SU-DHL-6 (cell line): ENCODE results near the gene COL23A1.

Experiments used
- H2AFZ ChIP-seq: fragments of 200-600 bp; sonication (generic); 2 replicates; pipeline ENCODE4 v1.6.1; 2014; ENCODE audit warnings: low read depth, mild to moderate bottlenecking, moderate library complexity, mixed read lengths, antibody characterized with exemption, low read length; ENCODE audit not compliant: severe bottlenecking
- H3F3A ChIP-seq: fragments of 200-600 bp; shearing (Covaris generic); 2 replicates; pipeline ENCODE4 v1.6.0; 2016; ENCODE audit warnings: antibody characterized with exemption, mild to moderate bottlenecking; ENCODE audit not compliant: insufficient read depth
- H3K27ac ChIP-seq: fragments of 200-600 bp; sonication (generic); 2 replicates; pipeline ENCODE4 v1.5.1; 2016; ENCODE audit warnings: low read depth, mild to moderate bottlenecking, low read length, moderate library complexity, mixed read lengths
- H3K27me3 ChIP-seq: fragments of 200-600 bp; sonication (generic), shearing (Covaris generic); 2 replicates; pipeline ENCODE4 v1.6.0; 2014; ENCODE audit warnings: mild to moderate bottlenecking, low read length
- H3K36me3 ChIP-seq: fragments of 200-600 bp; sonication (generic); 2 replicates; pipeline ENCODE4 v1.6.1; 2014; ENCODE audit warnings: mild to moderate bottlenecking, low read length, mixed read lengths
- H3K4me2 ChIP-seq: fragments of 300-600, 200-600 bp; shearing (Covaris generic), sonication (generic); 2 replicates; pipeline ENCODE4 v1.6.0; 2014; ENCODE audit warnings: low read length, low read depth, mild to moderate bottlenecking; ENCODE audit not compliant: poor library complexity, severe bottlenecking
- H3K4me3 ChIP-seq: fragments of 200-600 bp; sonication (generic); 2 replicates; pipeline ENCODE4 v1.5.1; 2014; ENCODE audit warnings: antibody characterized with exemption, low read length, mild to moderate bottlenecking, mixed read lengths; ENCODE audit not compliant: insufficient read depth, poor library complexity, severe bottlenecking
- H3K79me2 ChIP-seq: fragments of 200-600 bp; sonication (generic); 2 replicates; pipeline ENCODE4 v1.6.1; 2014; ENCODE audit warnings: mild to moderate bottlenecking, low read length, moderate library complexity; ENCODE audit not compliant: insufficient read depth
- H3K9ac ChIP-seq: fragments of 200-600 bp; sonication (generic); 2 replicates; pipeline ENCODE4 v1.7.0; 2014; ENCODE audit warnings: mild to moderate bottlenecking, low read length
- H3K9me2 ChIP-seq: fragments of 200-600 bp; sonication (generic); replicated peaks from 2 replicates; pipeline ENCODE4 v1.6.1; 2014; ENCODE audit warnings: low read length; ENCODE audit not compliant: insufficient read depth
- H3K9me3 ChIP-seq: fragments of 200-600 bp; sonication (generic); 2 replicates; pipeline ENCODE4 v1.6.1; 2014; ENCODE audit warnings: low read length, mixed read lengths; ENCODE audit not compliant: insufficient read depth
- H4K20me1 ChIP-seq: fragments of 200-600 bp; sonication (generic); 2 replicates; pipeline ENCODE4 v1.6.1; 2014; ENCODE audit warnings: low read depth, mild to moderate bottlenecking, antibody characterized with exemption, low read length, moderate library complexity, mixed read lengths
- EZH2phosphoT487 ChIP-seq: fragments of 200-600 bp; sonication (generic), shearing (Covaris generic); conservative IDR thresholded peaks from 2 replicates; pipeline ENCODE4 v1.6.1; 2018; ENCODE audit warnings: mild to moderate bottlenecking, antibody characterized with exemption, low read length, moderate library complexity, mixed read lengths
- TF ChIP-seq, protein P1 (sequence below): fragments of 200-600 bp; sonication (generic); IDR thresholded peaks from one replicate; pipeline ENCODE4 v1.5.1; 2017; ENCODE audit warnings: antibody characterized with exemption, mild to moderate bottlenecking, low read length, moderate library complexity; ENCODE audit not compliant: insufficient read depth, poor library complexity, severe bottlenecking

The COL23A1 gene

DNA sequence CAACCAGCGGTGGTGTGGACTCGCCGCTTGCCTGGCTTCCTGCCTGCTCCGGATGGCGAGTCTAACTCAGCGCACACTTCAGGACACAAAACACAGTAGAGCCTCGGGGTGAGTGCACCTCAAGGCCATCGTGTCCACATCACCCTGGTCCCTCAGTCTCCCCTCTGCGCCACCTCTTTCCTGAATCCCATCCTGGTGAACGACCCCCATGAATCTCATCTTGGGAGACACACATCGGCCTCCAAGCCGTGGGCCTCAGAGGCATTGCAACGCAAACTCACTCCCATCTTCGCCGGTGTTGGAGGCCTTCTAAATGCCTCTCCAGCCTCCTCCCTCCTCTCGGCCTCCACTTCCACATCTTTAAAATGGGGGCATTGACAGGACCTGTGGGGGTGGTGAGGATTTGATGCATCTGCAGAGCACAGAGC lies 124.3 kb downstream of the COL23A1 start:
- no peaks in the 10 kb centered on the region for H3F3A ChIP-seq
- no peaks in the 10 kb centered on the region for H3K9me3 ChIP-seq
- H3K9me2 ChIP-seq, result no peaks in the 10 kb centered on the region
- H3K36me3 ChIP-seq, result no peaks in the 10 kb centered on the region
- no peaks in the 10 kb centered on the region for H3K79me2 ChIP-seq
- no peak overlapping the region for H2AFZ ChIP-seq
- no peak for TF ChIP-seq EZH2phosphoT487
- TF ChIP-seq, protein P1, sequence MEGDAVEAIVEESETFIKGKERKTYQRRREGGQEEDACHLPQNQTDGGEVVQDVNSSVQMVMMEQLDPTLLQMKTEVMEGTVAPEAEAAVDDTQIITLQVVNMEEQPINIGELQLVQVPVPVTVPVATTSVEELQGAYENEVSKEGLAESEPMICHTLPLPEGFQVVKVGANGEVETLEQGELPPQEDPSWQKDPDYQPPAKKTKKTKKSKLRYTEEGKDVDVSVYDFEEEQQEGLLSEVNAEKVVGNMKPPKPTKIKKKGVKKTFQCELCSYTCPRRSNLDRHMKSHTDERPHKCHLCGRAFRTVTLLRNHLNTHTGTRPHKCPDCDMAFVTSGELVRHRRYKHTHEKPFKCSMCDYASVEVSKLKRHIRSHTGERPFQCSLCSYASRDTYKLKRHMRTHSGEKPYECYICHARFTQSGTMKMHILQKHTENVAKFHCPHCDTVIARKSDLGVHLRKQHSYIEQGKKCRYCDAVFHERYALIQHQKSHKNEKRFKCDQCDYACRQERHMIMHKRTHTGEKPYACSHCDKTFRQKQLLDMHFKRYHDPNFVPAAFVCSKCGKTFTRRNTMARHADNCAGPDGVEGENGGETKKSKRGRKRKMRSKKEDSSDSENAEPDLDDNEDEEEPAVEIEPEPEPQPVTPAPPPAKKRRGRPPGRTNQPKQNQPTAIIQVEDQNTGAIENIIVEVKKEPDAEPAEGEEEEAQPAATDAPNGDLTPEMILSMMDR, result no peak
- H3K9ac ChIP-seq, result no peak overlapping the region
- H3K4me3 ChIP-seq, result no peak overlapping the region
- H4K20me1 ChIP-seq, result no peaks in the 10 kb centered on the region
- H3K27ac ChIP-seq, result no peak overlapping the region
- H3K27me3 ChIP-seq, result no peaks in the 10 kb centered on the region
- no peak overlapping the region for H3K4me2 ChIP-seq

DNA sequence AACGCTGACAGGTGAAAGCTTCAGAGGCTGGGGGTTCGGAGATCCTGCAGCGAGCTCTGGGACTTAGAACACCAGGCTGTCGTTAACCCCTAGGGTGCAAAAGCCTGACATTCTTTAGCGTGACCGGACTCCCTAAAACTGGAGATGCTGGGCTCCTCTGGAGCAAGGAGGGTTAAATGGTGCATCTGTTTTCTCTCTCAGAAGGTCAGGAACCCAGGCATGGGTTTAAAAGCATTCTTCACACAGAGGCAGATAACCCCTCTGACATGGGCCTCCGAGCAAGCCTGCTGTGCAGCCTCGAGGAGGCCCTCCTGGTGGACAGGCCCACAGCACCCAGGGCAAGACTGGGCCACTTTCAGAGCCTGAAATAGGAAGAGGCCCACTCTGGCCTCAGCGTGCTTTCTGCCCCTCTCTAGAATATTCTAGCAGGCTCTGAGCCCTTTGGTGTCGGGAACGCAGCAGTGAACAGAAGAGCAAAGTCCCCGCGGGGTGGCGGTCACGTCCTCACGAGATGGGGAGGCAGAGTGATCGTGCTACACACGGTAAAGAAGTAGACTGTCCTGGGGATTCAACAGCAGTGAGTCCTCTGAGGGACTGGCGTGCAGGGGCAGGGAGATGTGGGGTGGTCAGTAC lies 124.8 kb downstream of the COL23A1 start:
- TF ChIP-seq, protein P1, result no peak
- no peak for TF ChIP-seq EZH2phosphoT487
- Histone ChIP-seq H3K27me3 (no peaks in the 10 kb centered on the region), H3K79me2 (no peaks in the 10 kb centered on the region), H3K36me3 (no peaks in the 10 kb centered on the region), H3K9me3 (no peaks in the 10 kb centered on the region), H3K9ac (no peak overlapping the region), H2AFZ (no peak overlapping the region), H3K9me2 (no peaks in the 10 kb centered on the region), H3K27ac (no peak overlapping the region), H3K4me3 (no peak overlapping the region), H4K20me1 (no peaks in the 10 kb centered on the region), H3K4me2 (no peak overlapping the region), H3F3A (no peaks in the 10 kb centered on the region)

DNA sequence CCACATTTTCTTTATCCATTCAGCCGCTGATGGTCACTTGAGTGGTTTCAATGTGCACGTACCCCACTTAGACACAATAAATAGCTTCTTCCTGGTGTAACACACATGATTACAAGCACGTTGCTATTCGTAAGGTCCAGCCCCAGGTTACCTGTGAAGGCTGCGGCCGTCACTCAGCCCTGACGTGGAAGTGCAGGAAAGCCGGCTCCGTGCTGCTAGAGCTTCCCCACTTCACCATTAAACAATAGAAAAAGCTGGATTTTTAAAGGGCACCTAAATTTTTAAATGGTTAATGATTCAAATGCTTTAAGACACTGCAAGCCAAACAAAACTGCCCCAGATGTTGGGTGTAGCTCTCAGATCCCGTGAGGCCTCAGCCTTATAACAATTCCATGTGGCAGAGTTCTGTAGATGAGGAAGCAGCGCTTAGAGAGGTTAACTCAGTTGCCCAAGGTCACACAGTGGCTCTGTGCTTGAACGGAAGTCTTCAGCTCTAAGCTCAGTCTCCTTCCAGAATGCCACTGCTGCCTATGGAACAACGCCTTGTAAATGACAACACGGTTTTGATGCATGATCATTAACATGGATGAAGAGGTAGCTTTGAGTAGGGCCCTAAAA lies 125.7 kb downstream of the COL23A1 start:
- H3K27me3 ChIP-seq, result no peaks in the 10 kb centered on the region
- no peak overlapping the region for H3K4me3 ChIP-seq
- TF ChIP-seq EZH2phosphoT487, result no peak
- TF ChIP-seq, protein P1, result no peak
- no peaks in the 10 kb centered on the region for H3K36me3 ChIP-seq
- H3K27ac ChIP-seq, result no peak overlapping the region
- H3K79me2 ChIP-seq, result no peaks in the 10 kb centered on the region
- H3K9me2 ChIP-seq, result no peaks in the 10 kb centered on the region
- no peak overlapping the region for H3K9ac ChIP-seq
- H3K4me2 ChIP-seq, result no peak overlapping the region
- no peak overlapping the region for H2AFZ ChIP-seq
- H3K9me3 ChIP-seq, result no peaks in the 10 kb centered on the region
- no peaks in the 10 kb centered on the region for H3F3A ChIP-seq
- no peaks in the 10 kb centered on the region for H4K20me1 ChIP-seq
